Esophagus muscularis mucosa (tissue), 3 donors: ENCODE data around the gene ZNF576.

Source experiments
- CTCF ChIP-seq, 3 experiments: fragments of 200-600 bp in 2 of 3; fragments of 450-650 bp in 1 of 3; sonication (generic) in 2 of 3; IDR thresholded peaks; one replicate each; pipeline ENCODE4 v1.5.1; 2017 to 2019; ENCODE audit warnings: antibody characterized with exemption in 3 of 3, mild to moderate bottlenecking in 2 of 3, moderate library complexity in 1 of 3
- POLR2AphosphoS5 ChIP-seq, 2 donors: sonication (generic); formaldehyde crosslinking; IDR thresholded peaks; one replicate each; pipeline ENCODE4 v1.6.1; 2017; ENCODE audit warnings: antibody characterized with exemption in 2 of 2

- TF ChIP-seq CTCF (IDR thresholded peaks at IDR 0.05), result no peak
- no peak for TF ChIP-seq POLR2AphosphoS5 (IDR thresholded peaks at IDR 0.05)
Measured at GRCh38 chr19:43648633-43649032, 52.2 kb downstream of the ZNF576 start.
